ENCODE data around the gene GNMT. TPM values are rescaled to one million over a fixed set of nuclear protein-coding genes. Genes with fewer than 3 reads are reported as not detected.
A peak's percentile ranks its signal among the peaks of the same experiment; 100 is the strongest.

Gene GNMT
- total RNA-seq = 1 to 10 TPM in 1 of 2 donors, under 1 TPM in 1; 0.86 to 1.0 TPM
- 1 to 10 TPM in 2 of 6 donors, under 1 TPM in 4; 0.79 to 2.3 (median 0.96) TPM for polyA plus RNA-seq (ENCODE audit: insufficient read length in 6 of 6)
- long read RNA-seq, donor 1 = 0 reads
- long read RNA-seq, donor 2 = 0 reads
- long read RNA-seq, donor 3 = 0 reads
- long read RNA-seq, donor 4, partial matches to known transcripts = 0 of 3 reads
- long read RNA-seq, donor 4, other reads (novel, unspliced or antisense) = 0 of 3 reads
- long read RNA-seq, donor 5 = 0 reads
- long read RNA-seq, donor 6 = 0 reads
- long read RNA-seq, donor 7, partial matches to known transcripts = 0 of 1 reads
- long read RNA-seq, donor 7, other reads (novel, unspliced or antisense) = 0 of 1 reads
- long read RNA-seq, donor 8 = 0 reads
- long read RNA-seq, donor 9 = 0 reads
- long read RNA-seq, donor 10, partial matches to known transcripts = 0 of 4 reads
- long read RNA-seq, donor 10, other reads (novel, unspliced or antisense) = 0 of 4 reads
- long read RNA-seq, donor 11 = 0 reads
- long read RNA-seq, donor 12 = 0 reads

DNA sequence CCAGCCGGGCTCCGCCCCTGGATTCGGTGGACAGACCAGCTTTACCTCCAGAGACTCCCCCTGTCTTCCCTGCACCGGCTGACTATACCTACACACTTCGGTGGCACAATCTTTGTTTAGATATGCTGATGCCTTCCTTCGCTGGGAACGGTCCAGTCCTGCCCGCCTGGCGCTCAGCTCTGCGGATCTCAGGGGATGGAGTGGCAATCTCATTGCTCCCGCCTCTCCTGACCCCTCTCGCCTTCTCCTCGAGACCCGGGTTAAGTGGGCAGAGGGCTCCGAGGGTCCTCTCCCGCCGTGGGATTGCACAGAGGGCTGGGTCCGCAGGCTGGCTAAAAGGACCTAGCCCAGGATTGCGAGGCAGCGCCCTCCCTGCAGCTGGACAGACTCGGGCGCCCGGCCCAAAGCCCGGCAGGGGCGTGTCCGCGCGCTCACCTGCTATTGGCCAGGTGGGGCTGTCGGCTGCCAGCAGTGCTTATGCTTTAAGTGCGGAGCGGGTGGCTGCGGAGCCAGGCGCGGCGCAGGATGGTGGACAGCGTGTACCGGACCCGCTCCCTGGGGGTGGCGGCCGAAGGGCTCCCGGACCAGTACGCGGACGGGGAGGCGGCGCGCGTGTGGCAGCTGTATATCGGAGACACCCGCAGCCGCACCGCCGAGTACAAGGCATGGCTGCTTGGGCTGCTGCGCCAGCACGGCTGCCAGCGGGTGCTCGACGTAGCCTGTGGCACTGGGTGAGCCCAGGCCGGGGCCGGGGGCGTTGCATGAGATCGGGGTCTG, at the start of gene GNMT:
GNMT (plus strand) TSS at position 512 of the 777 bp plus-strand sequence; CDS start at position 526, 14 bp downstream.
- Histone ChIP-seq H3K27ac (no peak within 1 kb of the TSS), H3K4me3 (peak within 1 kb of the TSS; percentile 29 to 33), H3K27me3 (peaks cover 0 to 16% of the 10 kb centered on the region in 2 donors), H3K4me1 (peaks cover 12 to 20% of the 10 kb centered on the region in 2 donors), H3K36me3 (peaks cover 0 to 33% of the 10 kb centered on the region in 2 donors), H3K9me3 (no peaks in the 10 kb centered on the region)
- ATAC-seq (peak; percentile 98), DNase-seq (peak in 3 of 4 donors; percentile 60 to 93 (median 79))
- intact Hi-C loops (cut with DNase I) = no loop called here
- TF ChIP-seq, protein P1, sequence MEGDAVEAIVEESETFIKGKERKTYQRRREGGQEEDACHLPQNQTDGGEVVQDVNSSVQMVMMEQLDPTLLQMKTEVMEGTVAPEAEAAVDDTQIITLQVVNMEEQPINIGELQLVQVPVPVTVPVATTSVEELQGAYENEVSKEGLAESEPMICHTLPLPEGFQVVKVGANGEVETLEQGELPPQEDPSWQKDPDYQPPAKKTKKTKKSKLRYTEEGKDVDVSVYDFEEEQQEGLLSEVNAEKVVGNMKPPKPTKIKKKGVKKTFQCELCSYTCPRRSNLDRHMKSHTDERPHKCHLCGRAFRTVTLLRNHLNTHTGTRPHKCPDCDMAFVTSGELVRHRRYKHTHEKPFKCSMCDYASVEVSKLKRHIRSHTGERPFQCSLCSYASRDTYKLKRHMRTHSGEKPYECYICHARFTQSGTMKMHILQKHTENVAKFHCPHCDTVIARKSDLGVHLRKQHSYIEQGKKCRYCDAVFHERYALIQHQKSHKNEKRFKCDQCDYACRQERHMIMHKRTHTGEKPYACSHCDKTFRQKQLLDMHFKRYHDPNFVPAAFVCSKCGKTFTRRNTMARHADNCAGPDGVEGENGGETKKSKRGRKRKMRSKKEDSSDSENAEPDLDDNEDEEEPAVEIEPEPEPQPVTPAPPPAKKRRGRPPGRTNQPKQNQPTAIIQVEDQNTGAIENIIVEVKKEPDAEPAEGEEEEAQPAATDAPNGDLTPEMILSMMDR (IDR thresholded peaks at IDR 0.05) = no peak

DNA sequence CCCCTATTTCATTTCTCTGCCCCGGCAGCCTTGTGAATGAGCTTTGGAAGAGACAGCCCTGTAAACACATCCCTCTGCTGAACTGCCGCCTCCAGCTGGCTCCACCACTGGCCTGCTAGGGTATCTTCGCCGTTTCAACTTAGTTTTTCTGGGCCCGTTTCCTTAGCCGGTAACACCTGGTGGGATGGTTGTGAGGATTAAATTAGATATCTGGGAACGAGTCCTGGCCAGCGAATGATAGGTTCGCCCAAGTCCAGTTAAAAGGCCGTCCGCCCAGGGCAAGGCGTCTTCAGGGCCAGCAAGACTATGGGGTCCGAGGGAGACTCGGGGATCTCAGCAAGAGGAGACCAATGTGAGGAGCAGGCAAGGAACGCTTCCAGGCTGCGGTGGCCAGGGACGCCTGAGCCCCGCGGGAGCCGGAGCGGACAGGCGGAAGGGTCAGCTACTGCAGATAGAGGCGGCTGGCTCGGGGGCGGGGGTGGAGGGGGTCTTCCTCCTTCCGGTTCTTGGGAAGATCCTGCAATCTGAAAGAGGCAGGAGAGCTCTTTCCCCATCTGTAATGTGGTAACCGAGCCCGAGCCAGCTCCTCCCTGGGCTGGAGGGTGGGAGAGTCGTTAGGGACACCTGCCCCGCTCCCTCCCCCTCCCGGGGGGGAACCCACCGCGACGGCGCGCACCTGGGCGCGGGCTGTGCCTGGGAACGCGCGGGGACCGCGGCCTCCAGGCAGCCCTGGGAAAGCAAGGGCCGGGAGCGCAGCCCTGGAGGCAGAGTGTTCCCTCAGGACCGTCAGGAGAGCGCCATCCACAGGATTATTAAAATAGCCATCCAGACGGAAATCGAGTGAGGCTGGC, 49.2 kb upstream of the GNMT start:
- Histone ChIP-seq H3K4me3 (peak overlapping the region in 1 of 2 donors; percentile 11), H3K27me3 (peaks cover 0 to 22% of the 10 kb centered on the region in 2 donors), H3K36me3 (no peaks in the 10 kb centered on the region), H3K9me3 (no peaks in the 10 kb centered on the region), H3K27ac (no peak overlapping the region), H3K4me1 (peaks cover 0 to 8% of the 10 kb centered on the region in 2 donors)
- intact Hi-C loops (cut with DNase I) = no loop called here
- ATAC-seq = peak; percentile 50
- TF ChIP-seq, protein P1 (IDR thresholded peaks at IDR 0.05) = no peak
- DNase-seq = no peak

DNA sequence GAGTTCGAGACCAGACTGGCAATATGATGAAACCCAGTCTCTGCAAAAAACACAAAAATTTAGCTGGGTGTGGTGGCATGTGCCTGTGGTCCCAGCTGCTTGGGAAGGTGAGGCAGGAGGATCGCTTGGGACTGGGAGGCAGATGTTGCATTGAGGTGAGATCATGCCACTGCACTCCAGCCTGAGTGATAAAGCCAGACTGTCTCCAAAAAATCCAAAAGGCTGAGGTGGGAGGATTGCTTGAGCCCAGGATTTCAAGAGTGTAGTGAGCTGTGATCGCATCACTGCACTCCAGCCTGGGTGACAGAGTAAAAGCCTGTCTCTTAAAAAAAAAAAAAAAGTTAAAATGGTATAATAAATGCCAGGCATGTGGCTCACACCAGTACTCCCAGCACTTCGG, 46.0 kb upstream of the GNMT start:
- ATAC-seq (no peak), DNase-seq (no peak)
- Histone ChIP-seq H3K36me3 (no peaks in the 10 kb centered on the region), H3K4me1 (peaks cover 0 to 8% of the 10 kb centered on the region in 2 donors), H3K4me3 (no peak overlapping the region), H3K27me3 (peaks cover 0 to 22% of the 10 kb centered on the region in 2 donors), H3K27ac (no peak overlapping the region), H3K9me3 (no peaks in the 10 kb centered on the region)
- intact Hi-C loops (cut with DNase I) = no loop called here
- TF ChIP-seq, protein P1 (IDR thresholded peaks at IDR 0.05) = no peak

DNA sequence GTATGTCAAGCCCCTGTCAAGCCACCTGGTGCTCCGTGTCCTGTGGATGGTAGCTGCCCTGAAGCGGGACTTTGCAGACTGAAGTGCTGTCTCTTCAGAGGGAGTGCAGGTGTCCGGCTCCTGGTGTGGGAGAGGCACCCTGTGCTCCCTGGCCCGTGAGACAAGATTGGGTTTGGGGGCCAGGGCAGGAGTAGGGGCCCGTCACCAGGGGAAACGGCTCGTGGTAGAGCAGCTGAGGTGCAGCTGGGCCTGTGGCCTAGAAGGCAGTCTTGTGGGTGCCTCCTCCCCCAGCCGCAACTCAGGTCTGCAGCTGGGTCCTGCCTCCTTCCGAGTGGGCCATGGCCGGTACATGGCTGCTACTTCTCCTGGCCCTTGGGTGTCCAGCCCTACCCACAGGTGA, 44.8 kb upstream of the GNMT start, which contains the start of gene PTCRA:
PTCRA (plus strand) TSS at position 322 of the 400 bp plus-strand sequence; CDS start at position 339, 17 bp downstream.
- Histone ChIP-seq H3K4me1 (peaks cover 0 to 8% of the 10 kb centered on the region in 2 donors), H3K4me3 (no peak within 1 kb of the TSS), H3K27ac (no peak within 1 kb of the TSS), H3K36me3 (no peaks in the 10 kb centered on the region), H3K27me3 (peaks cover 0 to 22% of the 10 kb centered on the region in 2 donors), H3K9me3 (no peaks in the 10 kb centered on the region)
- DNase-seq = no peak
- TF ChIP-seq, protein P1 (IDR thresholded peaks at IDR 0.05) = no peak
- no peak for ATAC-seq
- intact Hi-C loops (cut with DNase I) = no loop called here
